Upper lobe of left lung (tissue), 4 donors: ENCODE data around the gene LATS2.

Experiments
- EP300 ChIP-seq, 4 donors: sonication (generic); formaldehyde crosslinking; IDR thresholded peaks; one replicate each; pipeline ENCODE4 v1.5.1; 2017; ENCODE audit warnings: antibody characterized with exemption in 4 of 4, control low read depth in 2 of 4
- POLR2AphosphoS5 ChIP-seq, 2 donors: sonication (generic); formaldehyde crosslinking; IDR thresholded peaks; one replicate each; pipeline ENCODE4 v1.5.1; 2017; ENCODE audit warnings: antibody characterized with exemption in 2 of 2
- TF ChIP-seq, protein P1 (sequence below), 6 experiments: fragments of 450-650 bp in 4 of 6; fragments of 200-600 bp in 2 of 6; sonication (generic) in 2 of 6; IDR thresholded peaks; one replicate each; pipeline ENCODE4 v1.5.1; 2016 to 2019; ENCODE audit warnings: antibody characterized with exemption in 6 of 6

DNA sequence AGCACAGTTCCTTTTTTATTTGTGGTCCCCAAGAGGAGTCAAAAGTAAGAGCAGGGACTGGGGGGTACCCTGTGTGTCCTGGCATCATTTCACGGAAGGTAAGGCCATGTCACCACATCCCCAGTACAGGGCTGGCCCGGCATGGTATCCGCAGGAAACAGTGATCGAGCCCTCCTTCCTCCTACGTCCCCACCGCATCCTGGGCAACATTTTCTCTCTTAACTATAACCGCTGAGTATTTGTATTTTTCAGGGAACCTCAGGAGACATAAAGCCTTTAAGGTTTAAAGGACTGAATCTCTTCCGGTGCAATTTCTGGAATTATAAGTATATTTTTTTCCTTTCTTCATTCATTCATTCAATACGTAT is 13.6 kb upstream of the LATS2 start:
- peak in 1 of 2 donors; percentile 67 for TF ChIP-seq POLR2AphosphoS5 (IDR thresholded peaks at IDR 0.05)
- TF ChIP-seq EP300 (IDR thresholded peaks at IDR 0.05), result no peak
- TF ChIP-seq, protein P1, sequence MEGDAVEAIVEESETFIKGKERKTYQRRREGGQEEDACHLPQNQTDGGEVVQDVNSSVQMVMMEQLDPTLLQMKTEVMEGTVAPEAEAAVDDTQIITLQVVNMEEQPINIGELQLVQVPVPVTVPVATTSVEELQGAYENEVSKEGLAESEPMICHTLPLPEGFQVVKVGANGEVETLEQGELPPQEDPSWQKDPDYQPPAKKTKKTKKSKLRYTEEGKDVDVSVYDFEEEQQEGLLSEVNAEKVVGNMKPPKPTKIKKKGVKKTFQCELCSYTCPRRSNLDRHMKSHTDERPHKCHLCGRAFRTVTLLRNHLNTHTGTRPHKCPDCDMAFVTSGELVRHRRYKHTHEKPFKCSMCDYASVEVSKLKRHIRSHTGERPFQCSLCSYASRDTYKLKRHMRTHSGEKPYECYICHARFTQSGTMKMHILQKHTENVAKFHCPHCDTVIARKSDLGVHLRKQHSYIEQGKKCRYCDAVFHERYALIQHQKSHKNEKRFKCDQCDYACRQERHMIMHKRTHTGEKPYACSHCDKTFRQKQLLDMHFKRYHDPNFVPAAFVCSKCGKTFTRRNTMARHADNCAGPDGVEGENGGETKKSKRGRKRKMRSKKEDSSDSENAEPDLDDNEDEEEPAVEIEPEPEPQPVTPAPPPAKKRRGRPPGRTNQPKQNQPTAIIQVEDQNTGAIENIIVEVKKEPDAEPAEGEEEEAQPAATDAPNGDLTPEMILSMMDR (IDR thresholded peaks at IDR 0.05), result no peak
